SK-N-SH (cell line): ENCODE data around the gene SUPT20HL1. TPM values are rescaled to one million over a fixed set of nuclear protein-coding genes. Genes with fewer than 3 reads are reported as not detected.

Source experiments
- CTCF ChIA-PET: fragments of 300-600, 350-600 bp; formaldehyde crosslinking; extraction: SDS; loops from one replicate; lab custom pipeline; 2021; lab: Yijun Ruan, JAX
- POLR2A ChIA-PET: fragments of 350-600 bp; sonication (Branson Sonifier 250); formaldehyde crosslinking; extraction: SDS; loops from one replicate; lab custom pipeline; 2020; ENCODE audit warnings: antibody characterized with exemption, inconsistent platforms; lab: Yijun Ruan, JAX
- DNase-seq: peaks from one replicate; pipeline ENCODE4 v3.0.0; 2012
- H2AFZ ChIP-seq: fragments of 200-600 bp; sonication (generic); 2 replicates; pipeline ENCODE4 v1.8.1; 2016; ENCODE audit warnings: antibody characterized with exemption, mild to moderate bottlenecking, low read depth
- H3F3A ChIP-seq: fragments of 200-600 bp; sonication (generic); replicated peaks from 2 replicates; pipeline ENCODE3; 2016; ENCODE audit warnings: antibody characterized with exemption, mild to moderate bottlenecking; ENCODE audit not compliant: insufficient read depth
- H3K27ac ChIP-seq, 2 experiments: fragments of 200-500 bp in 1 of 2; fragments of 200-600 bp in 1 of 2; sonication (Bioruptor generic) in 1 of 2; sonication (generic), shearing (Covaris generic) in 1 of 2; 2 replicates each; pipeline versions ENCODE4 v1.5.1 to v1.6.1; 2014 to 2016; ENCODE audit warnings: low read depth in 2 of 2, inconsistent platforms in 1 of 2, low read length in 1 of 2, mild to moderate bottlenecking in 1 of 2, mixed read lengths in 1 of 2
- H3K27me3 ChIP-seq: fragments of 200-600 bp; sonication (generic), shearing (Covaris generic); 2 replicates; pipeline ENCODE4 v1.6.1; 2016; ENCODE audit warnings: mixed run types; ENCODE audit not compliant: insufficient read depth
- H3K36me3 ChIP-seq, 2 experiments: fragments of 200-500 bp in 1 of 2; fragments of 200-600 bp in 1 of 2; sonication (Bioruptor generic) in 1 of 2; sonication (generic) in 1 of 2; replicated peaks in 1 of 2; 2 replicates each; pipeline versions ENCODE3 to v1.5.1; 2014 to 2016; ENCODE audit warnings: low read length in 1 of 2, mild to moderate bottlenecking in 1 of 2; ENCODE audit not compliant: insufficient read depth in 2 of 2, control insufficient read depth in 1 of 2
- H3K4me1 ChIP-seq, 2 experiments: fragments of 200-500 bp in 1 of 2; fragments of 200-600 bp in 1 of 2; sonication (Bioruptor generic) in 1 of 2; sonication (generic), shearing (Covaris generic) in 1 of 2; 2 replicates each; pipeline versions ENCODE4 v1.5.1 to v1.6.1; 2014 to 2016; ENCODE audit warnings: low read depth in 1 of 2, low read length in 1 of 2, mixed run types in 1 of 2; ENCODE audit not compliant: insufficient read depth in 2 of 2, control insufficient read depth in 1 of 2
- H3K4me2 ChIP-seq: fragments of 200-600 bp; sonication (generic), shearing (Covaris generic); 2 replicates; pipeline ENCODE4 v1.6.1; 2017; ENCODE audit warnings: mixed run types
- H3K4me3 ChIP-seq, 2 experiments: fragments of 200-500 bp in 1 of 2; fragments of 200-600 bp in 1 of 2; sonication (Bioruptor generic) in 1 of 2; sonication (generic), shearing (Covaris generic) in 1 of 2; 2 replicates each; pipeline versions ENCODE4 v1.5.1 to v1.8.1; 2014 to 2016; ENCODE audit warnings: low read depth in 2 of 2, inconsistent platforms in 1 of 2, low read length in 1 of 2, mild to moderate bottlenecking in 1 of 2, mixed read lengths in 1 of 2, moderate library complexity in 1 of 2
- H3K79me2 ChIP-seq: fragments of 200-600 bp; sonication (generic); 2 replicates; pipeline ENCODE4 v1.8.1; 2017; ENCODE audit warnings: mild to moderate bottlenecking; ENCODE audit not compliant: insufficient read depth
- H3K9ac ChIP-seq: fragments of 200-600 bp; sonication (generic); 2 replicates; pipeline ENCODE4 v1.6.1; 2017; ENCODE audit warnings: mixed run types
- H3K9me2 ChIP-seq: fragments of 200-600 bp; sonication (generic); 2 replicates; pipeline ENCODE4 v1.6.1; 2017; ENCODE audit warnings: mixed run types
- H3K9me3 ChIP-seq: fragments of 200-600 bp; sonication (generic); 2 replicates; pipeline ENCODE4 v1.6.1; 2017; ENCODE audit warnings: mixed run types, mild to moderate bottlenecking, moderate library complexity
- H4K20me1 ChIP-seq: fragments of 200-600 bp; sonication (generic); 2 replicates; pipeline ENCODE4 v1.6.1; 2017; ENCODE audit warnings: mild to moderate bottlenecking, mixed run types; ENCODE audit not compliant: insufficient read depth
- FOSL2 ChIP-seq: IDR thresholded peaks from 2 replicates; pipeline ENCODE4 v1.4.0; 2012; ENCODE audit warnings: low read depth, mild to moderate bottlenecking, moderate library complexity, borderline replicate concordance
- FOXJ3 ChIP-seq: sonication (generic); formaldehyde crosslinking; IDR thresholded peaks from 2 replicates; pipeline ENCODE4 v1.5.1; 2020; ENCODE audit warnings: mild to moderate bottlenecking, missing genetic modification reagents
- GABPA ChIP-seq: IDR thresholded peaks from 2 replicates; pipeline ENCODE4 v1.4.0; 2012; ENCODE audit warnings: low read depth, mild to moderate bottlenecking
- JUND ChIP-seq: IDR thresholded peaks from 2 replicates; pipeline ENCODE4 v1.4.0; 2012
- MXI1 ChIP-seq: IDR thresholded peaks from 2 replicates; pipeline ENCODE4 v1.6.1; 2012; ENCODE audit warnings: mild to moderate bottlenecking, low read depth, low read length, improper control_type of control experiment
- PBX3 ChIP-seq: IDR thresholded peaks from 2 replicates; pipeline ENCODE4; 2012
- RAD21 ChIP-seq: IDR thresholded peaks from 2 replicates; pipeline ENCODE4 v1.6.1; 2012; ENCODE audit warnings: mild to moderate bottlenecking, low read length
- REST ChIP-seq: IDR thresholded peaks from 2 replicates; pipeline ENCODE4 v1.6.1; 2012; ENCODE audit warnings: mild to moderate bottlenecking, low read depth, low read length, moderate library complexity
- RXRA ChIP-seq: IDR thresholded peaks from 2 replicates; pipeline ENCODE4 v1.4.0; 2012; ENCODE audit warnings: low read depth, mild to moderate bottlenecking, borderline replicate concordance
- SIN3A ChIP-seq: IDR thresholded peaks from 2 replicates; pipeline ENCODE4 v1.6.1; 2012; ENCODE audit warnings: low read depth, mild to moderate bottlenecking, low read length, moderate library complexity, borderline replicate concordance
- TCF12 ChIP-seq: IDR thresholded peaks from 2 replicates; pipeline ENCODE4 v1.4.0; 2012
- TEAD4 ChIP-seq: IDR thresholded peaks from 2 replicates; pipeline ENCODE4 v1.4.0; 2012; ENCODE audit warnings: mild to moderate bottlenecking, borderline replicate concordance; ENCODE audit not compliant: insufficient read depth
- whole genome bisulfite sequencing: methylation state at CpG from one replicate; pipeline ENCODE4 v1.1.6; 2017; ENCODE audit warnings: low lambda C conversion rate; 5-methylcytosine and 5-hydroxymethylcytosine counted together
- polyA plus RNA-seq, 3 experiments: library from polyadenylated mRNA; depleted of rRNA; stranded (reverse); fragments of >200 nt; gene quantifications; 2 replicates each; pipeline ENCODE4 v1.2.3, GENCODE V29; 2012

Gene SUPT20HL1
- polyA plus RNA-seq, 1 of the 3 experiments (the other 2 are of a cell fraction): not detected

DNA sequence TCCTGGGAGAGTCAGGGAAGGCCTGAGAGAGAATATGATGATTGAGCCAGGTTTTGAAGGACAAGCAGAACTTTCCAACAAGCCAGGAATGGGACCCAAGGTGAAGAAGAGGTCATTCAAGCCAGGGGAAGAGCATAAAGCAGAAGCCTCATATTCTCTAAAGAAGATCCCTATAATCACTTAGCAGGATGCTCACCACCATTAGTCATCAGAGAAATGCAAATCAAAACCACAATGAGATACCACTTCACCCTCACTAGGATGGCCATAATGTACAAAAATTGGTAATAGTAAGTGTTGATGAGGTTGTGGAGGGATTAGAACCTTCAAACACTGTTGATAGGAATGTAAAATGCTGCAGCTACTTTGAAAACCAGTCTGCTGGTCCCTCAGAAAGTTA lies 20.5 kb upstream of the SUPT20HL1 start:
- H4K20me1 ChIP-seq: no peaks in the 10 kb centered on the region
- H3K79me2 ChIP-seq: no peaks in the 10 kb centered on the region
- no peak overlapping the region for H3K9ac ChIP-seq
- TF ChIP-seq FOXJ3 (CRISPR knock-in tag): no peak
- no peak for TF ChIP-seq GABPA
- no peak for TF ChIP-seq RXRA
- TF ChIP-seq JUND: no peak
- no peak for TF ChIP-seq SIN3A
- TF ChIP-seq MXI1: no peak
- no peak for TF ChIP-seq RAD21
- TF ChIP-seq REST: no peak
- no peak for TF ChIP-seq TEAD4
- no peak for TF ChIP-seq FOSL2
- H3K36me3 ChIP-seq: no peaks in the 10 kb centered on the region
- H2AFZ ChIP-seq: no peak overlapping the region
- POLR2A ChIA-PET: no interaction called here
- no peak overlapping the region for H3K27ac ChIP-seq
- DNase-seq: no peak
- H3K9me3 ChIP-seq: no peaks in the 10 kb centered on the region
- peaks cover 9% of the 10 kb centered on the region for H3F3A ChIP-seq
- no peaks in the 10 kb centered on the region for H3K9me2 ChIP-seq
- H3K4me1 ChIP-seq: no peaks in the 10 kb centered on the region
- no peaks in the 10 kb centered on the region; the same call in 1 of the 2 replicates for H3K27me3 ChIP-seq
- no peak overlapping the region for H3K4me2 ChIP-seq
- H3K4me3 ChIP-seq: no peak overlapping the region
- CTCF ChIA-PET: no interaction called here

- H3K4me3 ChIP-seq: no peak overlapping the region
- WGBS: 55% methylated on average over 2 of the region's 2 CpGs
These were observed 19.9 kb upstream of the SUPT20HL1 start for GRCh38 chrX:24340501-24340900.

More at GRCh38 chrX:24340501-24340900, 19.9 kb upstream of the SUPT20HL1 start:
- Histone ChIP-seq H3K27me3 (no peaks in the 10 kb centered on the region; the same call in 1 of the 2 replicates), H3K79me2 (no peaks in the 10 kb centered on the region), H3K36me3 (no peaks in the 10 kb centered on the region), H3K27ac (no peak overlapping the region), H3K9me3 (no peaks in the 10 kb centered on the region), H2AFZ (no peak overlapping the region), H3K9ac (no peak overlapping the region), H4K20me1 (no peaks in the 10 kb centered on the region), H3K9me2 (no peaks in the 10 kb centered on the region), H3F3A (peaks cover 12% of the 10 kb centered on the region), H3K4me1 (no peaks in the 10 kb centered on the region), H3K4me2 (no peak overlapping the region)
- TF ChIP-seq PBX3 (no peak), TCF12 (no peak)
- POLR2A ChIA-PET: no interaction called here
- CTCF ChIA-PET: no interaction called here
- no peak for DNase-seq
